Peyer's patch (tissue), 4 donors: ENCODE results near the gene ASXL2. TPM values are rescaled to one million over a fixed set of nuclear protein-coding genes. Genes with fewer than 3 reads are reported as not detected.

Experiments used
- DNase-seq, 3 donors: peaks; one replicate each; pipeline ENCODE4 v3.0.0-alpha.2; 2017 to 2019
- H3K27ac ChIP-seq, 4 donors: fragments of 200-600 bp; sonication (generic); one replicate each; pipeline ENCODE4 v1.5.1; 2016 to 2019
- H3K27me3 ChIP-seq, 2 donors: fragments of 200-600 bp; sonication (generic); one replicate each; pipeline ENCODE4 v1.5.1; 2019
- H3K36me3 ChIP-seq, 3 donors: fragments of 200-600 bp; sonication (generic); one replicate each; pipeline ENCODE4 v1.5.1; 2016 to 2019
- H3K4me1 ChIP-seq, 4 donors: fragments of 200-600 bp; sonication (generic); one replicate each; pipeline ENCODE4 v1.5.1; 2016 to 2019
- H3K4me3 ChIP-seq, 4 donors: fragments of 200-600 bp; sonication (generic); 1 replicate in 3 of 4; 2 replicates in 1 of 4; pipeline ENCODE4 v1.5.1; 2016 to 2019; ENCODE audit warnings: mild to moderate bottlenecking in 1 of 4
- H3K9me3 ChIP-seq, 4 donors: fragments of 200-600 bp; sonication (generic); one replicate each; pipeline ENCODE4 v1.5.1; 2016 to 2019; ENCODE audit warnings: mild to moderate bottlenecking in 1 of 4
- POLR2A ChIP-seq, 2 donors: fragments of 450-650 bp; IDR thresholded peaks; one replicate each; pipeline ENCODE4 v1.5.1; 2017; ENCODE audit warnings: antibody characterized with exemption in 2 of 2, mild to moderate bottlenecking in 2 of 2, moderate library complexity in 2 of 2
- total RNA-seq, 4 donors: library from RNA; depleted of rRNA; stranded (reverse); fragments of >200 nt; gene quantifications; one replicate each; pipeline ENCODE4 v1.1.0, GENCODE V29; 2016
- TF ChIP-seq, protein P1 (sequence below), 6 experiments: fragments of 450-650 bp in 4 of 6; fragments of 200-600 bp in 2 of 6; sonication (generic) in 1 of 6; IDR thresholded peaks; one replicate each; pipeline ENCODE4 v1.5.1; 2017 to 2019; ENCODE audit warnings: antibody characterized with exemption in 6 of 6, mild to moderate bottlenecking in 3 of 6, moderate library complexity in 1 of 6

ASXL2 gene
- total RNA-seq, 4 donors from 2014 or later, result 17.0 to 28.9 (median 19.8) TPM

- H3K27me3 ChIP-seq, result no peaks in the 10 kb centered on the region
- no peaks in the 10 kb centered on the region for H3K4me1 ChIP-seq
- H3K36me3 ChIP-seq, result peaks cover 0 to 31% (median 0%) of the 10 kb centered on the region in 3 donors
- H3K27ac ChIP-seq, result no peak overlapping the region
- no peak for DNase-seq
- TF ChIP-seq, protein P1, sequence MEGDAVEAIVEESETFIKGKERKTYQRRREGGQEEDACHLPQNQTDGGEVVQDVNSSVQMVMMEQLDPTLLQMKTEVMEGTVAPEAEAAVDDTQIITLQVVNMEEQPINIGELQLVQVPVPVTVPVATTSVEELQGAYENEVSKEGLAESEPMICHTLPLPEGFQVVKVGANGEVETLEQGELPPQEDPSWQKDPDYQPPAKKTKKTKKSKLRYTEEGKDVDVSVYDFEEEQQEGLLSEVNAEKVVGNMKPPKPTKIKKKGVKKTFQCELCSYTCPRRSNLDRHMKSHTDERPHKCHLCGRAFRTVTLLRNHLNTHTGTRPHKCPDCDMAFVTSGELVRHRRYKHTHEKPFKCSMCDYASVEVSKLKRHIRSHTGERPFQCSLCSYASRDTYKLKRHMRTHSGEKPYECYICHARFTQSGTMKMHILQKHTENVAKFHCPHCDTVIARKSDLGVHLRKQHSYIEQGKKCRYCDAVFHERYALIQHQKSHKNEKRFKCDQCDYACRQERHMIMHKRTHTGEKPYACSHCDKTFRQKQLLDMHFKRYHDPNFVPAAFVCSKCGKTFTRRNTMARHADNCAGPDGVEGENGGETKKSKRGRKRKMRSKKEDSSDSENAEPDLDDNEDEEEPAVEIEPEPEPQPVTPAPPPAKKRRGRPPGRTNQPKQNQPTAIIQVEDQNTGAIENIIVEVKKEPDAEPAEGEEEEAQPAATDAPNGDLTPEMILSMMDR (IDR thresholded peaks at IDR 0.05), result no peak
- no peak for TF ChIP-seq POLR2A (IDR thresholded peaks at IDR 0.05)
- no peaks in the 10 kb centered on the region for H3K9me3 ChIP-seq
- H3K4me3 ChIP-seq, result no peak overlapping the region
Observed at GRCh38 chr2:25808006-25808383, 70.3 kb downstream of the ASXL2 start.

DNA sequence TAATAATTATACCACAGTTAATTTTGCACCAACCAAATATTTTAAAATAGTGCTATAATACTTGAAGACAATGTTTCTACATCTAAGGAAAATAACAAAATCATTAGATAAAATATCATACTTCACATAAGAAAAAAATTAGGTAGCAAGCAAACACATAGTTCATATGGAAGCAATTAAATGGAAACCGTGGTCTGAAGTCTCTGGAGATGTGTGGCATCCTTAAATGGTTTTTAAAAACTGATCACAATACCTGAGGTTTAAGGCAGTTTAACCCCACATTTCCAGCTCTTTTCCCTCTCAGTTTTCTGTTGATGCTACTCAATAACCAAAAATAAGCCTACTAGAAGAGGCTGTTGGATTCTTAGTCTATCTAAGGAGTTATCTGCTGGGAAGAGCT is 71.3 kb downstream of the ASXL2 start:
- peaks cover 0 to 31% (median 0%) of the 10 kb centered on the region in 3 donors for H3K36me3 ChIP-seq
- no peak for TF ChIP-seq POLR2A (IDR thresholded peaks at IDR 0.05)
- TF ChIP-seq, protein P1 (IDR thresholded peaks at IDR 0.05), result no peak
- H3K4me1 ChIP-seq, result no peaks in the 10 kb centered on the region
- no peaks in the 10 kb centered on the region for H3K27me3 ChIP-seq
- no peaks in the 10 kb centered on the region for H3K9me3 ChIP-seq
- no peak overlapping the region for H3K27ac ChIP-seq
- DNase-seq, result no peak
- no peak overlapping the region for H3K4me3 ChIP-seq

GRCh38 chr2:25805987-25806386 is 72.3 kb downstream of the ASXL2 start:
- Histone ChIP-seq H3K9me3 (no peaks in the 10 kb centered on the region), H3K36me3 (peaks cover 0 to 31% (median 0%) of the 10 kb centered on the region in 3 donors), H3K27me3 (no peaks in the 10 kb centered on the region), H3K4me3 (no peak overlapping the region), H3K4me1 (no peaks in the 10 kb centered on the region), H3K27ac (no peak overlapping the region)
- TF ChIP-seq, protein P1 (IDR thresholded peaks at IDR 0.05), result no peak
- no peak for TF ChIP-seq POLR2A (IDR thresholded peaks at IDR 0.05)
- no peak for DNase-seq

- peaks cover 0 to 36% (median 0%) of the 10 kb centered on the region in 3 donors for H3K36me3 ChIP-seq
Observed at GRCh38 chr2:25804338-25804737, 73.9 kb downstream of the ASXL2 start.

DNA sequence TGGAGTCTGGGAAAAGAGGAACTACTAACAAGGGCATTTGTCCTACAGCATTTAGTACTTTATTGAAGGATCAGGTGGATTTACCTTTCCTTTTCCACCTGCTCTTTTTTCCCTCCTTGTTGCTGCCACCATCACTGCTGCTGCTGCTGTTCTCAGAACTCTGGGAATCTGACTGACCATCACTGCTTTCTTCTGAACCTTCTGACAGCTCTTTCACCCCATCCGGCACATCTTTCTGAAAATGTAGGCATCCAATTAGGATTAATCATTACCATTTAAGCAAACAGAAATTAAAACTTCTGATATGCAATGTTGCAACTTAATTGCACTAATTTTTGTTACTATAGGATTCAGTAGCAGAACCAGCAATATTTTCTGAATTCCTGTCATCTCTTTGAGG is 79.0 kb downstream of the ASXL2 start:
- Histone ChIP-seq H3K36me3 (peaks cover 0 to 32% (median 0%) of the 10 kb centered on the region in 3 donors), H3K4me3 (no peak overlapping the region), H3K4me1 (no peaks in the 10 kb centered on the region), H3K27me3 (no peaks in the 10 kb centered on the region), H3K27ac (no peak overlapping the region), H3K9me3 (no peaks in the 10 kb centered on the region)
- TF ChIP-seq POLR2A (IDR thresholded peaks at IDR 0.05), result no peak
- TF ChIP-seq, protein P1 (IDR thresholded peaks at IDR 0.05), result no peak
- no peak for DNase-seq

More at GRCh38 chr2:25804338-25804737, 73.9 kb downstream of the ASXL2 start:
- no peaks in the 10 kb centered on the region for H3K9me3 ChIP-seq
- no peak overlapping the region for H3K4me3 ChIP-seq
- TF ChIP-seq, protein P1 (IDR thresholded peaks at IDR 0.05), result no peak
- TF ChIP-seq POLR2A (IDR thresholded peaks at IDR 0.05), result no peak
- H3K4me1 ChIP-seq, result no peaks in the 10 kb centered on the region
- H3K27ac ChIP-seq, result no peak overlapping the region
- DNase-seq, result no peak
- no peaks in the 10 kb centered on the region for H3K27me3 ChIP-seq
